Endometrium (tissue), 2 donors: ENCODE measurements around the gene HMGCL.
A peak's percentile ranks its signal among the peaks of the same experiment; 100 is the strongest.
"Not testable (repeated sequence)": the region's sequence is repeated elsewhere in the genome, so short reads cannot be mapped to it uniquely, and the experiment has no call there.

Source experiments
- FAIRE-seq: peaks from 2 replicates; lab custom pipeline; 2012; peaks lifted over from hg19 to GRCh38; lab: Jason Lieb, UNC
- donor health status: control.
- donor health status: control.

HMGCL gene

GRCh38 chr1:23798662-23799142, 26.5 kb downstream of the HMGCL start:
- no peak for FAIRE-seq

- FAIRE-seq: no peak
These were observed 27.5 kb downstream of the HMGCL start for GRCh38 chr1:23797478-23798448.

- no peak for FAIRE-seq
These were observed 28.6 kb downstream of the HMGCL start for GRCh38 chr1:23796466-23797271.

GRCh38 chr1:23795676-23796465, 29.4 kb downstream of the HMGCL start:
- FAIRE-seq: no peak

GRCh38 chr1:23794732-23795182, 30.5 kb downstream of the HMGCL start:
- not testable (repeated sequence) for FAIRE-seq

- no peak for FAIRE-seq
These were observed 31.1 kb downstream of the HMGCL start for GRCh38 chr1:23793861-23794731.

- no peak for FAIRE-seq
These were observed 32.0 kb downstream of the HMGCL start for GRCh38 chr1:23793018-23793781.

- FAIRE-seq: no peak
These were observed 32.9 kb downstream of the HMGCL start for GRCh38 chr1:23792151-23792945.

- no peak for FAIRE-seq
These were observed 33.6 kb downstream of the HMGCL start for GRCh38 chr1:23791516-23792047.

- peak; percentile 48 for FAIRE-seq
These were observed 34.3 kb downstream of the HMGCL start, which contains the start of gene LYPLA2 for GRCh38 chr1:23790696-23791515. Gene LYPLA2, plus strand, starts transcription at chr1:23791145. Its CDS starts 1,538 bp downstream, at chr1:23792683.

- no peak for FAIRE-seq
These were observed 36.5 kb downstream of the HMGCL start for GRCh38 chr1:23788695-23789094.

- FAIRE-seq: no peak
These were observed 37.5 kb downstream of the HMGCL start for GRCh38 chr1:23787701-23788100.

- FAIRE-seq: no peak
These were observed 40.4 kb downstream of the HMGCL start for GRCh38 chr1:23784846-23785245.

GRCh38 chr1:23783141-23783540, 42.1 kb downstream of the HMGCL start:
- not testable (repeated sequence) for FAIRE-seq

- FAIRE-seq: no peak
These were observed 45.3 kb downstream of the HMGCL start for GRCh38 chr1:23779826-23780371.

- FAIRE-seq: no peak
These were observed 47.0 kb downstream of the HMGCL start, which contains the start of gene PITHD1 for GRCh38 chr1:23777979-23778814. Gene PITHD1, plus strand, starts transcription at chr1:23778418. Its CDS starts 98 bp downstream, at chr1:23778516.

- FAIRE-seq: no peak
These were observed 49.0 kb downstream of the HMGCL start for GRCh38 chr1:23776217-23776616.
